Measurements from ENCODE around the gene LMTK2.

LMTK2 gene

DNA sequence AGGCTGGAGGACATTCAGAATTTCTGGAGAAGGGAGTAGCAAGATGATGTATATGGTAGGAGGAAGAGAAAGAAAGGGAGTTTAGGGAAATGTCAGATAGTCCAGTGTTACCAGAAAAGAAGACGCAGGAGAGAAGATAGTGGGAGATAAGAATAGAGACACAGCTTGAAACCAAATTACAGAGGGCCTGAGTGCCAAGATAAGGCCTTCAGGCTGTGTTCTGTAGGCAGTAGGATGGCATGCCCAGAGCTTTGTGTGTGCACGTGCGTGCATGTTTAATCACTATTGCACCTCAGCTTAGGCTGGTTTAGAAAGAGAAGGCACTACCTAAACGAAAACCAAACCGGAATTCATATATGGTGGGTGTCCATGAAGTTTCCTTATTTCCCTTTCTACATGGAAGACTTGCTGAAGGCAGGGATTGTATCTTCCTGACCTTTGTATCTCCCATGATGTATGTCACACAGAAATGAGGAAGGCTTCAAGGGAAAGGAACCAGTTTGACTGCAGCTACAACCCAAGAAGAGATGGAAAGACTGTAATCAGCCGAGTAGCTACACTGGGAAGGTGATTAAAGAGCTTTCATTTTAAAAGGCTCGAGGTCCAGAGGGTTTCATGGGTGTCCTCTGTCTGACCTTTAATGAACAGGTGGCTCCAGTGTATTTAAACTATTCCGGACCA lies 68.7 kb downstream of the LMTK2 start:
- DNase-seq (ENCODE audit: low read depth): no peak

GRCh38 chr7:98177553-98177952 lies 70.9 kb downstream of the LMTK2 start:
- no peak for DNase-seq (ENCODE audit: low read depth)

DNA sequence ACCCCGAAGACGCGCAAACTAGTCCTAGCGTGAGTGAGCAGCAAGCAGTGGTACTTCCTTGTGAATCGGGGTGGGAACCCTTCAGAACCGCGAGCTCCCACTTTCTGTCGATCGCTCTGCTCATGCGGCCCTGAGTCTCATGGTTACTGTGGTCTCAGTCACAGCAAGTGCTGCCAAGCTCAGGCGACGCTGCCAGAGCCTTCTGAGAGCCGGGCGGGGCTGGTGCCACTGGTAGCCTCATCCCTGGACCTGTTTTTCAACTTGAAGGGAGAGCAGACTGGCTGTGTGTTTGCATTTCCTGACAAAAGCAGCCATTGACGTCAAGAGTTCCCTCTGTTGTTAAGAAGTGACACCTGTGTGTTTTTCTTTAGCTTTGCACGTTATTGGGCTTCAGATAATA lies 71.7 kb downstream of the LMTK2 start:
- DNase-seq (ENCODE audit: low read depth): no peak

GRCh38 chr7:98178762-98179490 lies 72.3 kb downstream of the LMTK2 start:
- DNase-seq (ENCODE audit: low read depth): no peak

DNA sequence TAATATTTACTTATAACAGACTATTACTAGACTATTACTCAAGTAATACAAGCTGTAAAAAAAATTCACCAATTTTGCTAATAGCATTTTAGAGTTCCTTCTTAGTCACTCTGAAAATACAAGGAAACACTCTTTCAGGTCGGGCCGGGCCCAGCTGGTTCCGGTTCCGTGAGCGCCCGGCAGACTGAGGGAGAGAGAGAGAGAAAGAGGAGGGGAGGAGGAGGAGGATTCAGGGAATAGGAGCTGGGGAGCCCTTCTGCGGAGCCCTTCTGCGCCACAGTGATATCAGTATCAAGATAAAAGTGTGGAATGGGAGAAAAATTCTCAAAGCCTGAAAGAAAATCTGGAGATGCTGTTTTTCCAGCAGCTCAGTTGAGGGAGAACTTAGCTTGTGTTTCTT lies 74.1 kb downstream of the LMTK2 start:
- DNase-seq (ENCODE audit: low read depth): no peak

GRCh38 chr7:98185101-98185500 lies 78.4 kb downstream of the LMTK2 start:
- DNase-seq (ENCODE audit: low read depth): no peak

- peak; percentile 22 for DNase-seq (ENCODE audit: low read depth)
Observed at GRCh38 chr7:98186452-98187137, 79.9 kb downstream of the LMTK2 start.

- DNase-seq (ENCODE audit: low read depth): no peak
Observed at GRCh38 chr7:98187138-98187502, 80.5 kb downstream of the LMTK2 start.

- DNase-seq (ENCODE audit: low read depth): no peak
Observed at GRCh38 chr7:98189559-98189958, 82.9 kb downstream of the LMTK2 start.

DNA sequence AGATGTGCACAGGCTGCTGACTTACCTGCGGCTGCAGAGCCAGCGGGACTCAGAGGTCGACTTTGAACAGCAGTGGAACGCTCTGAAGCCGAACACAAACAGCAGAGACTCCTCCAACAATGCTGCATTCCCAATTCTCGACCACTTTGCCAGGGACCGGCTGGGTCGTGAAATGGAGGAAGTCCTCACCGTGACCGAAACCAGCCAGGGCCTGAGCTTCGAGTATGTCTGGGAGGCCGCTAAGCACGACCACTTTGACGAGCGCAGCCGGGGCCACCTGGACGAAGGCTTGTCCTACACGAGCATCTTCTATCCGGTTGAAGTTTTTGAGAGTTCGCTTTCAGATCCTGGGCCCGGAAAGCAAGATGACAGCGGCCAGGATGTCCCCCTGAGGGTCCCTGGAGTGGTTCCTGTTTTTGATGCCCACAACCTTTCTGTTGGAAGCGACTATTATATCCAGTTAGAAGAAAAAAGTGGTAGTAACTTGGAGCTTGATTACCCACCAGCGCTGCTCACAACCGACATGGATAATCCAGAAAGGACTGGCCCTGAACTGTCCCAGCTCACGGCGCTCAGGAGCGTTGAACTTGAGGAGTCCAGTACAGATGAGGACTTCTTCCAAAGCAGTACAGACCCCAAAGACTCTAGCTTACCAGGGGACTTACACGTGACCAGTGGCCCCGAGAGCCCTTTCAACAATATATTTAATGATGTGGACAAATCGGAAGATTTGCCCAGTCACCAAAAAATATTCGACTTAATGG lies 85.2 kb downstream of the LMTK2 start:
- DNase-seq (ENCODE audit: low read depth): no peak

- DNase-seq (ENCODE audit: low read depth): no peak
Observed at GRCh38 chr7:98192781-98193457, 86.3 kb downstream of the LMTK2 start.

DNA sequence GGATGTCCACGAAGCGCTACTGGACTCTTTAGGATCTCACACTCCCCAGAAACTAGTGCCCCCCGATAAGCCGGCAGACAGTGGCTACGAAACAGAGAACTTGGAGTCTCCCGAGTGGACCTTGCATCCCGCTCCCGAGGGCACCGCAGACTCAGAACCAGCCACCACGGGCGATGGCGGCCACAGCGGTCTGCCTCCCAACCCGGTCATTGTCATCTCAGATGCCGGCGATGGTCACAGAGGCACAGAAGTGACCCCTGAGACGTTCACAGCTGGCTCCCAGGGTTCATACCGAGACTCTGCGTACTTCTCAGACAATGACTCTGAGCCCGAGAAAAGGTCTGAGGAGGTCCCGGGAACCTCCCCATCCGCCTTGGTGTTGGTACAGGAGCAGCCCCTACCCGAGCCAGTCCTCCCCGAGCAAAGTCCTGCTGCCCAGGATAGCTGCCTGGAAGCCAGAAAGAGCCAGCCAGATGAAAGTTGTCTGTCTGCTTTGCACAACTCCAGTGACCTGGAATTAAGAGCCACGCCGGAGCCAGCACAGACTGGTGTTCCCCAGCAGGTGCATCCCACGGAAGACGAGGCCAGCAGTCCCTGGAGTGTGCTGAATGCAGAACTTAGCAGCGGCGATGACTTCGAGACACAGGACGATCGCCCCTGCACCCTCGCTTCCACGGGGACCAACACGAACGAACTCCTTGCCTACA lies 87.0 kb downstream of the LMTK2 start:
- no peak for DNase-seq (ENCODE audit: low read depth)

GRCh38 chr7:98194186-98194585 lies 87.5 kb downstream of the LMTK2 start:
- DNase-seq (ENCODE audit: low read depth): no peak

DNA sequence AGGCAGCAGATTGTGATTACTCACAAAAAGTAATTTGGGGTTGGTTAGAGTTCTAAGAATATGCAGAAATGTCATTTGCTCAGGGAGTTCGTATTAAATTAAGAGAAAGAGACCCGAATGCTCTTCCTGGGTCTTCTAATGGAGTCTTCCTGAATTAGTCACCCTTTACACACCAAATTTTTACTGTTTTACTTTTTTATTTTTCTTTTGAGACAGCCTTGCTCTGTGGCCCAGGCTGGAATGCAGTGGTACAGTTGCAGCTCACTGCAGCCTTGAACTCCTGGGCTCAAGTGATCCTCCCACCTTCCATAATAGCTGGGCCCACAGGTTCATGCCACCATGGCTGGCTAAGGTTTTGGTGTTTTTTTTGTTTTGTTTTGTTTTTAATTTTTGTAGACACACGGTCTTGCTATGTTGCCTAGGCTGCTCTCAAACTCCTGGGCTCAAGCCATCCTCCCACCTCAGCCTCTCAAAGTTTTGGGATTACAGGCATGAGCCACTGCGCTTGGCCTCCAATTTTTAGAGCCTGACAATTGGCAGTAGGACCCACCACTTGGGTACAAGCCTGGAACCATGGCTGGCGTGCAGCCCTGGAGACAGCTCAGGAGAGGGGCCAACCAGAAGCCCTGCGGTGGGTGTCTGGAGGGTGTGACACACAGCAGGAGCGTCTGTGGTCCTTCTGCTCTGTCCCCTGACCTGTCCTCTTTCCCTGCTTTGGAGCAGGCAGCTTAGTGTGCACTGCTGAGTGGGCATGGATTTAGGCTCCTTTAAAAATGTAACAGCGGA lies 88.2 kb downstream of the LMTK2 start:
- no peak for DNase-seq (ENCODE audit: low read depth)

GRCh38 chr7:98196706-98197605 lies 90.3 kb downstream of the LMTK2 start:
- no peak for DNase-seq (ENCODE audit: low read depth)

- DNase-seq (ENCODE audit: low read depth): no peak
Observed at GRCh38 chr7:98199131-98199530, 92.5 kb downstream of the LMTK2 start.

- DNase-seq (ENCODE audit: low read depth): no peak
Observed at GRCh38 chr7:98200364-98200763, 93.7 kb downstream of the LMTK2 start.

DNA sequence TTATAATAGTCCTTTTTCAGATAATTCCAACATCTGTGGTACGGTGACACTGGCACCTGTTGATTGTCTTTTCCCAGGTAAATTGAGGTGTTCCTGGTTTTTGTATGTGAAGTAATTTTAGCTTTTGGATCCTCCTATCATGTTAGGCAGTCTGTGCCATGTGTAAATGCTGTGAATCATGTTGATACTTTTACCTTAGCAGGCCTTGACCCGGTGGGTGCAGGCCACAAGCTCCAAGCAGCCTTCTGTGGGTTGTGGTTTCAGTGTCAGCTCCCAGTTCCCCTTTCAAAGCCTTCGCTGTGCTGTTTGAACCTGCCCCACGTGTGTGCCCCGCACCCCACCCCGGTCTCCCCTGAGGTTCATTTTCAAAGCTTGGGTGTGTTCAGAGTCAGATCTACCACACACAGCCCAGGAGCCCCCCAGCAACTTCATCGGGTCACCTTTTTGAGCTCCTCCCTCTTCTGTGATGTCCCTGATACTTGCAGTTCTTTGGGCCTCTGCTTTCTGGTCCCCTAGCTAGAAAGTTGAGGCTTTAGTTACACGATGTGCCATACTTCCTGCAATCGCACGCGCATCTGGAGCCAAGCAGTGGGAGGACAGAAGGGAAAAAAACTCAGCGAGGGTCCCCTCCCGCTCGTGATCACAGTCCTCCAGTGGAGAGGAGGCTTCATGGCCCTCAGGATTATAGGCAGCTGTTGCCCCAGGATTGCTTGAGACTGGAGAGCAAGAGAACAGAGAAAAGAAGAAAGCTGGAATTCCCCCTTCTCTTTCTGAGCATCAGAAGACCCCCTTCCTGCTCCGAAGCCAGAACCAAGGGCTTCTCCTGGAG lies 95.9 kb downstream of the LMTK2 start:
- no peak for DNase-seq (ENCODE audit: low read depth)

Measured in GM04503 (cell line).